ENCODE data around the gene RAX.

RAX gene

GRCh38 chr18:59239642-59240041 is 33.6 kb downstream of the RAX start:
- no peaks in the 10 kb centered on the region for H3K36me3 ChIP-seq (ENCODE audit: insufficient read depth, low read length)
- H3K9ac ChIP-seq (ENCODE audit: low read depth, low read length, poor library complexity, severe bottlenecking), result no peak overlapping the region
- no peaks in the 10 kb centered on the region for H3K9me2 ChIP-seq (replicated peaks; ENCODE audit: low read depth, low read length)
- no peaks in the 10 kb centered on the region for H3K9me3 ChIP-seq (ENCODE audit: insufficient read depth, low read depth, low read length)
- H3F3A ChIP-seq (ENCODE audit: low read depth), result no peaks in the 10 kb centered on the region
- no peak overlapping the region for H3K4me3 ChIP-seq (ENCODE audit: low read length, poor library complexity, severe bottlenecking)
- no peaks in the 10 kb centered on the region for H3K79me2 ChIP-seq (ENCODE audit: insufficient read depth, low read length)
- no peak overlapping the region for H2AFZ ChIP-seq (ENCODE audit: low read length)
- no peak for TF ChIP-seq EZH2phosphoT487 (IDR thresholded peaks at IDR 0.05; ENCODE audit: borderline replicate concordance)
- TF ChIP-seq, protein P1, sequence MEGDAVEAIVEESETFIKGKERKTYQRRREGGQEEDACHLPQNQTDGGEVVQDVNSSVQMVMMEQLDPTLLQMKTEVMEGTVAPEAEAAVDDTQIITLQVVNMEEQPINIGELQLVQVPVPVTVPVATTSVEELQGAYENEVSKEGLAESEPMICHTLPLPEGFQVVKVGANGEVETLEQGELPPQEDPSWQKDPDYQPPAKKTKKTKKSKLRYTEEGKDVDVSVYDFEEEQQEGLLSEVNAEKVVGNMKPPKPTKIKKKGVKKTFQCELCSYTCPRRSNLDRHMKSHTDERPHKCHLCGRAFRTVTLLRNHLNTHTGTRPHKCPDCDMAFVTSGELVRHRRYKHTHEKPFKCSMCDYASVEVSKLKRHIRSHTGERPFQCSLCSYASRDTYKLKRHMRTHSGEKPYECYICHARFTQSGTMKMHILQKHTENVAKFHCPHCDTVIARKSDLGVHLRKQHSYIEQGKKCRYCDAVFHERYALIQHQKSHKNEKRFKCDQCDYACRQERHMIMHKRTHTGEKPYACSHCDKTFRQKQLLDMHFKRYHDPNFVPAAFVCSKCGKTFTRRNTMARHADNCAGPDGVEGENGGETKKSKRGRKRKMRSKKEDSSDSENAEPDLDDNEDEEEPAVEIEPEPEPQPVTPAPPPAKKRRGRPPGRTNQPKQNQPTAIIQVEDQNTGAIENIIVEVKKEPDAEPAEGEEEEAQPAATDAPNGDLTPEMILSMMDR (conservative IDR thresholded peaks at IDR 0.05; ENCODE audit: low read length), result no peak
- no peaks in the 10 kb centered on the region for H3K27me3 ChIP-seq (ENCODE audit: insufficient read depth, low read length, poor library complexity, severe bottlenecking)
- no peaks in the 10 kb centered on the region for H4K20me1 ChIP-seq (ENCODE audit: insufficient read depth, low read length, poor library complexity, severe bottlenecking)
- no peak overlapping the region for H3K4me2 ChIP-seq (ENCODE audit: low read depth, low read length, poor library complexity, severe bottlenecking)
- H3K4me1 ChIP-seq (ENCODE audit: insufficient read depth, low read length, poor library complexity, severe bottlenecking), result no peaks in the 10 kb centered on the region

- Histone ChIP-seq H3F3A (ENCODE audit: low read depth) (no peaks in the 10 kb centered on the region), H3K4me2 (ENCODE audit: low read depth, low read length, poor library complexity, severe bottlenecking) (no peak overlapping the region), H3K4me1 (ENCODE audit: insufficient read depth, low read length, poor library complexity, severe bottlenecking) (no peaks in the 10 kb centered on the region), H3K36me3 (ENCODE audit: insufficient read depth, low read length) (no peaks in the 10 kb centered on the region), H3K9me3 (ENCODE audit: insufficient read depth, low read depth, low read length) (no peaks in the 10 kb centered on the region), H3K4me3 (ENCODE audit: low read length, poor library complexity, severe bottlenecking) (no peak overlapping the region), H3K9ac (ENCODE audit: low read depth, low read length, poor library complexity, severe bottlenecking) (no peak overlapping the region), H3K79me2 (ENCODE audit: insufficient read depth, low read length) (no peaks in the 10 kb centered on the region), H2AFZ (ENCODE audit: low read length) (no peak overlapping the region), H4K20me1 (ENCODE audit: insufficient read depth, low read length, poor library complexity, severe bottlenecking) (no peaks in the 10 kb centered on the region), H3K27me3 (ENCODE audit: insufficient read depth, low read length, poor library complexity, severe bottlenecking) (no peaks in the 10 kb centered on the region), H3K9me2 (replicated peaks; ENCODE audit: low read depth, low read length) (no peaks in the 10 kb centered on the region)
- TF ChIP-seq, protein P1 (conservative IDR thresholded peaks at IDR 0.05; ENCODE audit: low read length), result no peak
- no peak for TF ChIP-seq EZH2phosphoT487 (IDR thresholded peaks at IDR 0.05; ENCODE audit: borderline replicate concordance)
These were observed 34.9 kb downstream of the RAX start for GRCh38 chr18:59238385-59238784.

- no peaks in the 10 kb centered on the region for H3F3A ChIP-seq (ENCODE audit: low read depth)
- H3K4me3 ChIP-seq (ENCODE audit: low read length, poor library complexity, severe bottlenecking), result no peak overlapping the region
- H3K36me3 ChIP-seq (ENCODE audit: insufficient read depth, low read length), result no peaks in the 10 kb centered on the region
- no peak overlapping the region for H2AFZ ChIP-seq (ENCODE audit: low read length)
- peaks cover 14% of the 10 kb centered on the region for H3K27me3 ChIP-seq (ENCODE audit: insufficient read depth, low read length, poor library complexity, severe bottlenecking)
- H3K9ac ChIP-seq (ENCODE audit: low read depth, low read length, poor library complexity, severe bottlenecking), result no peak overlapping the region
- no peaks in the 10 kb centered on the region for H3K9me3 ChIP-seq (ENCODE audit: insufficient read depth, low read depth, low read length)
- no peaks in the 10 kb centered on the region for H3K4me1 ChIP-seq (ENCODE audit: insufficient read depth, low read length, poor library complexity, severe bottlenecking)
- no peaks in the 10 kb centered on the region for H3K9me2 ChIP-seq (replicated peaks; ENCODE audit: low read depth, low read length)
- no peak overlapping the region for H3K4me2 ChIP-seq (ENCODE audit: low read depth, low read length, poor library complexity, severe bottlenecking)
- H3K79me2 ChIP-seq (ENCODE audit: insufficient read depth, low read length), result no peaks in the 10 kb centered on the region
- TF ChIP-seq, protein P1 (conservative IDR thresholded peaks at IDR 0.05; ENCODE audit: low read length), result no peak
- TF ChIP-seq EZH2phosphoT487 (IDR thresholded peaks at IDR 0.05; ENCODE audit: borderline replicate concordance), result no peak
- no peaks in the 10 kb centered on the region for H4K20me1 ChIP-seq (ENCODE audit: insufficient read depth, low read length, poor library complexity, severe bottlenecking)
These were observed 40.2 kb downstream of the RAX start for GRCh38 chr18:59233017-59233410.

All from Loucy (cell line).